Ovary (tissue), 9 donors: ENCODE measurements around the gene HSD17B11. TPM values are rescaled to one million over a fixed set of nuclear protein-coding genes. Genes with fewer than 3 reads are reported as not detected.
"Not testable (repeated sequence)": the region's sequence is repeated elsewhere in the genome, so short reads cannot be mapped to it uniquely, and the experiment has no call there.

ENCODE experiments used
- DNase-seq, 5 donors: peaks; one replicate each; pipeline ENCODE4 v3.0.0-alpha.2; 2019 to 2020
- H3K27ac ChIP-seq, 2 donors: fragments of 200-600 bp; one replicate each; pipeline versions ENCODE4 v1.5.1 to v1.8.0; 2019 to 2022
- H3K27me3 ChIP-seq: fragments of 200-600 bp; one replicate; pipeline ENCODE4 v1.8.0; 2022
- H3K36me3 ChIP-seq: fragments of 200-600 bp; sonication (generic); one replicate; pipeline ENCODE4 v1.5.1; 2019
- H3K4me1 ChIP-seq: one replicate; pipeline ENCODE4 v1.8.1; 2013; ENCODE audit warnings: mild to moderate bottlenecking, moderate library complexity; ENCODE audit not compliant: insufficient read depth
- H3K4me3 ChIP-seq: fragments of 200-600 bp; sonication (generic); one replicate; pipeline ENCODE4 v1.5.1; 2017
- H3K9me3 ChIP-seq, 2 donors: fragments of 200-600 bp in 1 of 2; sonication (generic) in 1 of 2; one replicate each; pipeline versions ENCODE4 v1.5.1 to v1.8.1; 2013 to 2019; ENCODE audit warnings: mild to moderate bottlenecking in 1 of 2, moderate library complexity in 1 of 2
- CTCF ChIP-seq, 3 donors: fragments of 450-650 bp in 2 of 3; fragments of 200-600 bp in 1 of 3; IDR thresholded peaks; one replicate each; pipeline versions ENCODE4 v1.5.1 to v1.8.0; 2016 to 2022; ENCODE audit warnings: antibody characterized with exemption in 3 of 3, mild to moderate bottlenecking in 1 of 3
- EP300 ChIP-seq: sonication (generic); formaldehyde crosslinking; IDR thresholded peaks from one replicate; pipeline ENCODE4 v1.6.1; 2017; ENCODE audit warnings: antibody characterized with exemption
- POLR2A ChIP-seq: fragments of 450-650 bp; IDR thresholded peaks from one replicate; pipeline ENCODE4 v1.6.1; 2017; ENCODE audit warnings: antibody characterized with exemption, mild to moderate bottlenecking, moderate library complexity
- WGBS, 3 donors: extraction: QIAGEN DNeasy Blood & Tissue Kit in 1 of 3; methylation state at CpG; one replicate each; pipeline versions ENCODE4 v1.1.5 to v1.1.7; 2013 to 2017; 5-methylcytosine and 5-hydroxymethylcytosine counted together
- intact Hi-C, 4 donors: fragments of 100-400 bp; cut with DNase I; formaldehyde crosslinking; loops; one replicate each; pipeline versions ENCODE4 v1.11.0 to v1.15.1; 2022 to 2023
- polyA plus RNA-seq, 2 donors: library from polyadenylated mRNA; stranded (reverse); fragments of 200-250 nt in 1 of 2; fragments of 350-450 nt in 1 of 2; fragmentation: Illumina TruSeq in 1 of 2; extraction: RNeasy Lipid Tissue Mini Kit (QIAGEN cat#74804) in 1 of 2; gene quantifications; one replicate each; pipeline ENCODE4 v1.2.3, GENCODE V29; 2013 to 2014
- total RNA-seq, 7 donors: library from RNA; depleted of rRNA in 2 of 7; stranded (reverse); fragments of >200 nt in 2 of 7; fragmentation: NEBNext Ultra II Directional in 3 of 7; extraction: Animal tissue kit (Norgen Biotek cat#: 25700) in 3 of 7; gene quantifications; one replicate each; pipeline versions ENCODE4 v1.1.0 to v1.2.4, GENCODE V29; 2016 to 2023
- donor health status: DM: no; HTN: no; CAD: no; lungs with moderate emphysema.
- donor health status: DM: no; HTN: no; CAD: no.
- donor health status: Bipolar disorder and iron deficiency.
- donor health status: DM: yes; HTN: yes; CAD: no.
- donor health status: DM: no; HTN: no; CAD: no.
- donor health status: DM: yes; HTN: yes; CAD: no.

The HSD17B11 gene
- total and polyA plus RNA-seq, 9 donors: 33.0 to 106 (median 51.7) TPM

DNA sequence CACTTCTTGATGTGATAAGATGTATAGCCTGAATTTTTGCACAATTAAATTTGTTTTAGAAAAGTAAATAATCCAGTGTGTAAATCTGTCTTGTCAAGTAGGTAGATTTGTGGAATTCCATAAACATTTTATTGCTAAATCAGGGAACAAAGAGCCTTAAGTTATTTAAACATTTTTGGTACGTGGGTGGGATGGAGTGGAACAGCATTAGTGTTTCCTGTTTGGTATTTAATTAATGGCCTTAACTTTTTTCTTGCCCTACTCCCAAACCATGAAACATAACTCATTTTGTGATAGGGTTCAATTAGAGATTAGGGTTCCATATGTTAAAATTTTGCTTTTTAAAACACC, 36.5 kb upstream of the HSD17B11 start:
- Histone ChIP-seq H3K27ac (no peak overlapping the region), H3K4me1 (peaks cover 10% of the 10 kb centered on the region), H3K4me3 (no peak overlapping the region), H3K27me3 (no peaks in the 10 kb centered on the region), H3K36me3 (no peaks in the 10 kb centered on the region), H3K9me3 (no peaks in the 10 kb centered on the region)
- 17 to 35% (median 20%) methylated on average over 1 of the region's 1 CpG for WGBS, 3 donors
- DNase-seq: no peak
- TF ChIP-seq EP300: no peak
- TF ChIP-seq CTCF (IDR thresholded peaks at IDR 0.05): no peak
- TF ChIP-seq POLR2A: no peak
- intact Hi-C loops: no loop called here

GRCh38 chr4:87426865-87427517, 36.0 kb upstream of the HSD17B11 start:
- peaks cover 10% of the 10 kb centered on the region for H3K4me1 ChIP-seq
- no peak for DNase-seq
- no peak overlapping the region for H3K4me3 ChIP-seq
- H3K9me3 ChIP-seq: no peaks in the 10 kb centered on the region
- no peaks in the 10 kb centered on the region for H3K36me3 ChIP-seq
- H3K27ac ChIP-seq: no peak overlapping the region
- intact Hi-C loops: no loop called here
- no peaks in the 10 kb centered on the region for H3K27me3 ChIP-seq
- TF ChIP-seq EP300 (no peak), CTCF (IDR thresholded peaks at IDR 0.05) (no peak), POLR2A (no peak)
- WGBS, 3 donors: 80 to 89% (median 84%) methylated on average over 3 of the region's 3 CpGs

DNA sequence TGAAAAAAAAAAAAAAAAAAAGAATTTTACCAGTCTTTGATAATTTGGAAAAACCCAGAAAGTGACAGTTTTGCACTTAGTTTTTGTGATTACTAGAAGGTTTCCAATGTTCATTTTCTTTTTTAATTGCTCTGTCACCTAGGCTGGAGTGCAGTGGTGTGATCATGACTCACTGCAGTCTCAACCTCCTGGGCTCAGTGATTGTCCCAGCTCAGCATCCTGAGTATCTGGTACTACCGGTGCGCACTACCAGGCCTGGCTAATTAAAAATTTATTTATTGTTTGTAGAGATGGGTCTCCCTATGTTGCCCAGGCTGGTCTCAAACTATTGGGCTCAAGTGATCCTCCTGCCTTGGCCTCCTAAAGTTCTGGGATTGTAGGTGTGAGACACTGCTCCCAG, 34.7 kb upstream of the HSD17B11 start:
- no peak for DNase-seq
- WGBS, 3 donors: 94 to 98% (median 96%) methylated on average over 2 of the region's 2 CpGs
- intact Hi-C loops: no loop called here
- TF ChIP-seq CTCF (IDR thresholded peaks at IDR 0.05): no peak
- TF ChIP-seq POLR2A: no peak
- Histone ChIP-seq H3K9me3 (no peaks in the 10 kb centered on the region), H3K36me3 (no peaks in the 10 kb centered on the region), H3K27me3 (no peaks in the 10 kb centered on the region), H3K27ac (no peak overlapping the region), H3K4me3 (no peak overlapping the region), H3K4me1 (peaks cover 14% of the 10 kb centered on the region)

- intact Hi-C loops, H3K9me3 ChIP-seq, H3K36me3 ChIP-seq, H3K27ac ChIP-seq, H3K27me3 ChIP-seq: not testable (repeated sequence)
- Histone ChIP-seq H3K4me1 (peaks cover 14% of the 10 kb centered on the region), H3K4me3 (peak overlapping the region; percentile 97)
- 84 to 88% (median 86%) methylated on average over 22 of the region's 22 CpGs for WGBS, 3 donors
- DNase-seq: peak in 2 of 5 donors; percentile 21 to 24
These were observed 33.1 kb upstream of the HSD17B11 start for GRCh38 chr4:87424099-87424543.

DNA sequence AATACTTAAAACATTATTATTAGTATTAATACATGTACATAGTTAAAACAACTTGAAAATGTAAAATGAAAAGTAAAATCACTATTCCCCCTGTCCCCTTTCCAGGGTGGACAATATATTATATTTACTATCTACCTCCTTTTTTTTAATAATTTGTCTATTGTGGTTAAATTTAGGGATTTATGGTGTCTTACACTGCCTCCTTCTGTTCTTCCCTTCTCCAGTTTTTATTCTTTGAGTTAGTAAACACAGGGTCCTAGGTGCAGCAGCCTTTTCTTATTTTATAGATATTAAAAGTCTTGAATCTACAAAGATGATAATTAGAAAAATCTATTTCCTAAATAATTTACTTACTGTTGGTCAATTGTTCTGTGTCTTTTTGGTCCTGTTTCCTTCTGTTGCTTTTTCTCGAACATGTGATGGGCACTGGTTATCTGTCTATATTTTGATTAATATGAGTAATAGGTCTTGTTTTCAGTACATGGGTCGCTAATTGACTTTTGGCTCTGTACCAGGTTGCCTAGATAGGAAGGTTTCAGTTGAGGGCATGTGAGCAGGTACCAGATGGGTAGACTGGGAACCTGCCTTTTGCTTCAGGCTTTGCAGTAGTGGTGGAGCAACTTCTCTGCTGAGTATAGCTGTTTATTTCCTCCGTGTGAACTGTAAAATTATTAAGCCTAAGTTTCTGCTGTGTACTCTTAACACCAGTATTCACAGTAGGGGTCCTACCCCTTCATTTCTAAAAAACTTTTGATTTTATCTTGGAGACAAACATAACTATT, 32.5 kb upstream of the HSD17B11 start:
- no peaks in the 10 kb centered on the region for H3K27me3 ChIP-seq
- intact Hi-C loops: no loop called here
- 7 to 11% (median 10%) methylated on average over 3 of the region's 3 CpGs for WGBS, 3 donors
- peak overlapping the region; percentile 97 for H3K4me3 ChIP-seq
- peaks cover 14% of the 10 kb centered on the region for H3K4me1 ChIP-seq
- peak overlapping the region in 1 of 2 donors; percentile 84 for H3K27ac ChIP-seq
- TF ChIP-seq POLR2A (no peak), CTCF (IDR thresholded peaks at IDR 0.05) (no peak), EP300 (no peak)
- DNase-seq: no peak
- H3K9me3 ChIP-seq: no peaks in the 10 kb centered on the region
- no peaks in the 10 kb centered on the region for H3K36me3 ChIP-seq
